HG03108 (cell line): ENCODE data around the gene AGXT2.

Experiments
- ATAC-seq: cut with Tn5 transposase; IDR thresholded peaks from one replicate; pipeline ENCODE4 v1.9.1; 2021; ENCODE audit warnings: moderate library complexity; ENCODE audit not compliant: unreplicated experiment

Gene AGXT2, protein sequence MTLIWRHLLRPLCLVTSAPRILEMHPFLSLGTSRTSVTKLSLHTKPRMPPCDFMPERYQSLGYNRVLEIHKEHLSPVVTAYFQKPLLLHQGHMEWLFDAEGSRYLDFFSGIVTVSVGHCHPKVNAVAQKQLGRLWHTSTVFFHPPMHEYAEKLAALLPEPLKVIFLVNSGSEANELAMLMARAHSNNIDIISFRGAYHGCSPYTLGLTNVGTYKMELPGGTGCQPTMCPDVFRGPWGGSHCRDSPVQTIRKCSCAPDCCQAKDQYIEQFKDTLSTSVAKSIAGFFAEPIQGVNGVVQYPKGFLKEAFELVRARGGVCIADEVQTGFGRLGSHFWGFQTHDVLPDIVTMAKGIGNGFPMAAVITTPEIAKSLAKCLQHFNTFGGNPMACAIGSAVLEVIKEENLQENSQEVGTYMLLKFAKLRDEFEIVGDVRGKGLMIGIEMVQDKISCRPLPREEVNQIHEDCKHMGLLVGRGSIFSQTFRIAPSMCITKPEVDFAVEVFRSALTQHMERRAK

DNA sequence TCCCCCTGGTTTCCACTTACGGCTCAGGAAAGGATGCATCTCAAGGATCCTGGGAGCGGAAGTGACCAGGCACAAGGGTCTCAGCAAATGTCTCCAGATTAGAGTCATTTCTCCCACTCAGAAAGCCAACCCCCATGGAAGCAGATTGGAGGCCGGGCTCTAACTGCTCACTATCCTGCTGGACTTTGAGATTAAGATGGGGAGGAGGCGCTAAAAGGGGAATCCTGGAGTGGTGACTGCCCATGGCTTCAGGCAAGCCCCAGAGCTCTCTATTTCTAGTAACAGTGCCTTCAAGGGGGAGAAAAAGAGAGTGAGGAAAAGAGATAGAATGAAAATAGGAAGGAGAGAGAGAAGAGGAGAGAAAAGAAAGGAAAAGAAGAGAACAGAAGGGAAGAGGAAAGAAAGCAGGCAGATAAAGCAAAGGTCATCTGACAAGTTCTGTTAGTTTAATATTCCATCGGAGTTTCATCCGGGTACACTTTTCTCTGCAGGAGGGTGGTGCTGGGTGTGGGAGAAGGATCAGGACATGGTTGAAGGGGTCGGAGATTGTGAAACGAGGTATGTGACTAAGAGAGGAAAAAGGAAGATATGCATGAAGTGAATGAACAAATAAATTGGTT is at the start of gene AGXT2:
Gene AGXT2 (minus strand): TSS at position 165 of the 620 bp plus-strand sequence. CDS start 57 bp downstream, at position 108.
- no peak for ATAC-seq

DNA sequence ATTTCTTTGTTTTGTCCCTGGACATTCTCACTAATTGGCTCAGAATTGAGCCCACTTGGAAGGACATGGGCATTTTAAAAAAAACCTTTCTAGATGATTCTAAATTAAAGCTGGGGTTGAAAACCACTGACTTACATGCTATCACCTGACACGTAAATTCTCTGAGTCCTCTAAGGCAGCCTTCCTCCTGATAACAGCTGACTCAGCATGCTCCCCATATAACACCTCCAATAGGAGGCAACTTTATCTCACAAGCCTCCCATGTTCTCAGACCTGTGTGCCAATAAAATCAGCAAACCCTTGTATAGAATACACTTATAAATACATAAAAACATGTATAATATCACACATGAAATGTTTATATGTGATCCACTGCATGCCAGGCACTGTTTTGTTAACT is 49.2 kb upstream of the AGXT2 start:
- ATAC-seq: no peak

DNA sequence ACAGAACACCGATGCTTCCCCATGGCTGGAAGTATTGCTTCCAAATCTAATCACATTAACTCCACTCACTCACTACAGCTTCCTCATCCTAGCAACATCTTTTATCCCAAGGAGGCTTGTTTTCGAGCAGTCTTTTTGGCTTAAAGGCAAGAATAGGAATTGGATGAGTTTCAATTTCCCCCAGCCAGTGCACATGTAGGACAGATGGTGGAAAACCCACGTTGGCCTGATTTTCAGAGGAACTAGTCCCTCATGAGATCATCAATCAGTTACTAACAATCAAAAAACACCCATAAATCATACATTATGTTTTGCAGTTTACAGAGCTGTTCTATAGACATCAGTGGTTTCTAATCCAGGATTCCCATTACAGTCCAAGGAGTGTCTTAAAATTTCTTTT is 48.5 kb upstream of the AGXT2 start:
- ATAC-seq: no peak

DNA sequence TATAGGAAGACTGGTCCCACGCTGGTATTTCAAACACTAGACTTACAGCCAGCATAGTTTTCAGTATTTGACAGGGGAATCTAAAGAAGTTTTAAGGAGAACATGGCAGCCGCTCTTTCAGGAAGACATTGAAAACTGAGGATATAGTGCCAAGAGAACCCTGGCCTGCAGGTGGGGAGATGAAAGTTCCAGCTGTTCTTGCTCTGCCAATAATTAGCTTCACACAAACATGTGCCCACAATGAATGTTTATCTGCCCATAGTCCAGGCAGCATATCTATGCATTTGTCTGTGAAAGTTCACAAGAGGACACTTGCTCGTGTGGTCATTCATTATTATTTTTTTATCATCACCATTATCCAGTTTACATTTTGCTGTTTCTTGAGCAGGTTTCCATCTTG is 47.6 kb upstream of the AGXT2 start:
- ATAC-seq: no peak

DNA sequence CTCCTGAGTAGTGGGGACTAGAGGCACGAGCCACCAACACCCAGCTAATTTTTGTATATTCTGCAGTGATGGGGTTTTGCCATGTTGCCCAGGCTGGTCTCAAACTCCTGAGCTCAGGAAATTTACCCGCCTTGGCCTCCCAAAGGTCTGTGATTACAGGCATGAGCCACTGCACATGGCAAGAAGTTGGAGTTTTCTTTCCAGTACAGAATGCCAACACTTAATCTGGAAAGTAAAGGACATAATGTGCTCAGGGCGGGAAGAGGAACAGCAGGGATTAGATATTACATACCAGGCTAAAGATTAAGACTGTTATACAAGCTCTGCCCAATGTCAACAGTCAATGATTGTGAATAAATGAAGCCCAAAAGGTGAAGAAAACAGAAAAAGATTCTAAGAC is 47.2 kb upstream of the AGXT2 start:
- no peak for ATAC-seq

DNA sequence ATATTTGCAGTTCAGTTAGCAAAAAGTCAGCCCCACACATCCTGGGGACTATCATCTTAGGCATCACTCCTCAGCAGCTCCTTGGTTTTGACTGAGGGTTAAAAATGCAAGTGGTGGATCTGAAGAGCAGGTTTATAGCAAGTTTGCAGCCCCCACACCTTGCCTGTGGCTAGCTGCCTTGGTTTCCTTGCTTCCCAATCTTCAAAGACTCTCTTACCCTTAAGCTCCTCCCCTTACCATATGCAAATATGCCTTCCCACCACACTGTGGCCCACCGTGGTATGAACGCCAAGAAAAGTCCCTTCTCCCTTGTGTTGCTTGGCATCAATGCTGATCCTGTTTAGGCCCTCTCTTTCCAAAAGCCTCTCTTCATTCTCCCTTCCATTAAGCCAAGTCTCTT is 45.0 kb upstream of the AGXT2 start:
- no peak for ATAC-seq

DNA sequence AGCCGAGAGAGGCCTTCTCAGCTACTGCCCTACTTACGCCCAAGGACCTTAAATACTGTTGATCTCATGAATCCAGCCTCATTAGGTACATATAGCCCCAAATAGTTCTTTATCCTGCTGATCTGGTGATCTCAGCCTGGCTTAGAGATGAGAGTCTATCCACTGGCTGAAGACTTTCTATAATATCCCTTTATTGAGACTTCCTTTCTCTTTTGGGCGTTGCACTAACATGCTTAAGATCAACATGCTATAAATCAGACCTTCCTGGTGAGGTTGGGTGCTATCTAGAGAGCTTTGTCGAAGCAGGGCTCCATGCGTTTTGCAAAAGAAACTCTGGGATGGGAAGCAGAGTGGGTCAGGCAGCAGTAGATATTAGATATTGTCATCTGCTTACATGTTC is 44.0 kb upstream of the AGXT2 start:
- ATAC-seq: no peak

DNA sequence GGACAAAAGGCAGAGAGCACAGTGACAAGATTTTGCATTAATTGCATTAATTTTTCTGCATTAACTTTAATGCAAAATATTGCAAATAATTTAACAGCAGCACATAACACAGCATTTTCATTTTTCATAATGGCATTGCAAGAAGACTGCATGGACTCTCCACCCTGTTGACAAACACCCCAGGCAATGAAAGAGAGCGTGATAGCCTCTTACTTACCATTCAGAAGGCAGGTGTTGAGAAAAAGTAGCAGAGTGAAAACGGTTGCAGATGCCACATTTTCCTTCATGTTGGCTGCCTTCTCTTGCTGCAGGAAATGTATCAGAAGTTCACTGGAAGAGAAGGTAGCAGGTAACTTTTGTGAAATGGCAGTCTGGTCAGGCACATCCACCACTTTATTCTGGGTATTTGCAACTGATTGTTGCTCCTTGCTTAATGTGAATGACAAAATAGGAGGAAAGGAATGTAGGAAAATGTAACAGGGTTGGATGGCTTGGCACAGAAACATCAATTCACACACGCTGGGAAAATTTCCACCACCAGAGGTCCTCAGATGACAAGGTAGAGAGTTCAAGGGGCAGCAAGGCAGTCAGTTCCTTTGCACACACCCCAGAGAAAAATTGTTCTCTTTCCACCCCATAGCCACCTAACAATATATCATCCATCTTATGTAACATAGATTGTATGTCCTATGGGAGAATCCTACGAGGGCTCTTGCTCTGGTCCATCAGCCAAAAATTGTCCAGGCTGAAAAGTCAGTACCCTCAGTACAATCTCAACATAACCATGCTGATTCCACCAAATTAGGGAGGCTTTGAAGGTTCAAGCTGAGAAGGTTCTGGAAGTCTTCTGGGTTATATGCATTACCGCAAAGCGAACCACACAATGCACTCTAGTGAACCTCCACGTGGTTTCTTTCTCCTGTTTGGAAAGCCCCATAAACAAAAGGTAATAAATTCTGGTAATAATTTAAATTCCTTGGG is 41.9 kb upstream of the AGXT2 start:
- no peak for ATAC-seq

DNA sequence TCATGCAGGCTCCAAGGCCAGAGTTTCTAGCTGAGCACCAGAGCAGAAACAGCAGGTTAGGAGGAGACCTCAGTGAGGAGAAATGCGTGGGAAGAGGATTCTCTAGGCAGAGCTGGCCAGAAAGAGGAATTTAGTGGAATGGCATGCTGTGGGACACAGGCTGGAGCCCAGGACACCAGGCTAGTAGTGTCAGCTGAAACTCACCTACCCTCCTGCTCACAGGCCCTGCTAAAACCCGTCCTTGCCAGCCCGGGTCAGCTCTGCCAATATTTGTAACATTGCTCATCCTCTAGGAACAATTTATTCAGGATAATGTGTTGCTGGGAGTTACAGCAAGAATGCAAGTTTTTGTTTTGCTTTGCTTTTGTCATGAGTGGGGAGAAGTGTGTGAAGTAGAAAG is 40.2 kb upstream of the AGXT2 start:
- ATAC-seq: no peak

DNA sequence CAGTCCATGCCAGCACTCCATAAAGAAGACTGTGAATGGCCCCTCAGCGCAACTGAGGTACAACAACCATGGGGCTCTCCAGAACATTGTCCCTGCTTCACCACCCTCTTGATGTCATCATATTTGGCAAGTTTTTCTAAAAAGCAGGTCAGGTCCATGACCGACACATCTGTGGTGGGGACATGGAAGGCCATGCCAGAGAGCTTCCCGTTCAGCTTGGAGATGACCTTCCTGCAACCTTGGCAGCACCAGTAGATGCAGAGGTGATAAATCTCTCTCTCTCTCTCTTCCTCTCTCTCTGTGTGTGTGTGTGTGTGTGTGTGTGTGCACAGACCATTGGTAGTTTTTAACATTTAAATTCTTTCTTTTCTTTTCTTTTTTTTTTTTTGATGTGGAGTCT is 35.4 kb upstream of the AGXT2 start:
- no peak for ATAC-seq

DNA sequence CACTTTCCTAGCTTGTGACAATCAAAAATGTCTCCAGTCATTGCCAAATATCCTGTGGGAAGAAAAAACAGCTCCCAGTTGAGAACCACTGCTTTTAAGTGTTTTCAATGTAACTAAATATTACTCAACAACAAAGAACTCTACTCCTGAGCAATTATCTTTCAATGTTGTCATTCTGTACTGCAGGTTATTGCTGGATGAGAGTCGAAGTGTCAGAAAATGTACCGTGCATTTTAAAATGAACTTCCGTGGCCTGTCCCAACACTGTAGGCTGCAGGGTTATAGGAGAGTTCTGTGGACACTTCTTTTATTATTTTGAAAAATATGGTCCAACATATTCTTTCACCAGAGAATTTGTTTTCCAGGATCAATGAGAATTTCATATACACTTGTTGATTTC is 34.8 kb upstream of the AGXT2 start:
- no peak for ATAC-seq

DNA sequence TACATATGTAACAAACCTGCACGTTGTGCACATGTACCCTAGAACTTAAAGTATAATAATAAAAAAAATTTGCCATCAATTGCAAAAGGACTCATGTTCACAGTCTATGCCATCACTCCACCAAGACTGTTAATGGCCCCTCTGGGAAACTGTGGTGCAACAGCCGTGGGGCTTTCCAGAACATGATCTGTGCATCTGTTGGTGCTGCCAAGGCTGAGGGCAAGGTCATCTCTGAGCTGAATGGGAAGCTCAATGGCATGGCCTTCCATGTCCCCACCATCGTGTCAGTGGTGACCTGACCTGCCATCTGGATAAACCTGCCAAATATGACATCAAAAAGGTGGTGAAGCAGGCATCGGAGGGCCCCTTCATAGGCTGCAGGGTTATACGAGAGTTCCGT is 33.4 kb upstream of the AGXT2 start:
- ATAC-seq: no peak

DNA sequence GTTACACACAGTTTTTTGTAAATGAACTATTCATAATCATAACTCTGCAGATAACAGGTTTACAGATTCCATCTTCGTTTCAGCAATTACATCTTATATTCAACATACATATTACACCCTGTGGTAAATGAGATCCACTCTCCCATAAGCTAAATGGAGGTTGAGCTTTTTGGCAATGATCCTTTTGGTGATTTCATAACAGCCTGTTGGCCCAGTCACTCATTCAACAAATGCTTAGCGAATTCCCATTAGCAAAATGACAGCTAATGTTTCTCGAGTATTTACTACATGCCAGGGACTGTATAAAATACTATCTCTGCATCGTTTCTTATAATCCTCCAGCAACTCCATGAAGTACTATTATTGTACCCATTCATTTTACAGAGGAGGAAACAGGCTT is 25.4 kb upstream of the AGXT2 start:
- no peak for ATAC-seq

DNA sequence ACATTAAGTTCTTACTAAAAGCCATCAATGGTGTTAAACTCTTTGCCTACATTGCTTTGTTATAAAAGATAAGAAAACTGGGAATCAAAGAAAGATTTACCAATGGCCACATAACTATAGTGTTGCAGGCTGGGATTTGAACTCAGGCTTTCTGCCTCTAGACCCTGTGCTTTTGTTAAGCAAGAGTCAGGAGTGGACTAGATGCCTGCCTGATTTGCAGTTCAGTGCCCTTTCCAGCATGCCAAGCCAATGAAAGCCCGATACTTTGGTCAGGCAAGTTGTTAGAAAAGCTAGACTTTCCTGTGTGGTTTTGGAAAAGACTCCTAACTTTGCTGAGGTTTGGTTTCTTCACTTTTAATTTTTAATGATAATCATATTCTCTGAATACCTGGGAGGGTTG is 21.4 kb upstream of the AGXT2 start:
- no peak for ATAC-seq

DNA sequence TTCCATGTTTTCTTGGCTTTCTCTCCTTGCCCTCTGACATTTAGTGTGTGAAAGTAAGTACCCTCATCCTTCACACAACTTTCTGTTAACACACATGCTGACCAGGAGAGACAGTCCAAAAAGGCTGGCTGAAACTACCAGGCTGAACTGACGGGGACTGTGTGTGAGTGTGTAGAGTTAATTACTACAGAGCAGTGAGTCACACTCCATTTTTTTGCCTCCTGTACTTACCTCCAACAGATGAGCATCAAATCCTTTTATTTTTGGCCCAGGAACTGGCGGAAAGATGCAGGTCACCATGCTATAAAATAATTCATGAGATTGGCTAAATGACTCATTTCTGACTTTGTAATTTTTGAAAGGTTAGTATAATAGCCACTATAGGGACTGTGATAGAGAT is 20.2 kb upstream of the AGXT2 start:
- ATAC-seq: no peak

DNA sequence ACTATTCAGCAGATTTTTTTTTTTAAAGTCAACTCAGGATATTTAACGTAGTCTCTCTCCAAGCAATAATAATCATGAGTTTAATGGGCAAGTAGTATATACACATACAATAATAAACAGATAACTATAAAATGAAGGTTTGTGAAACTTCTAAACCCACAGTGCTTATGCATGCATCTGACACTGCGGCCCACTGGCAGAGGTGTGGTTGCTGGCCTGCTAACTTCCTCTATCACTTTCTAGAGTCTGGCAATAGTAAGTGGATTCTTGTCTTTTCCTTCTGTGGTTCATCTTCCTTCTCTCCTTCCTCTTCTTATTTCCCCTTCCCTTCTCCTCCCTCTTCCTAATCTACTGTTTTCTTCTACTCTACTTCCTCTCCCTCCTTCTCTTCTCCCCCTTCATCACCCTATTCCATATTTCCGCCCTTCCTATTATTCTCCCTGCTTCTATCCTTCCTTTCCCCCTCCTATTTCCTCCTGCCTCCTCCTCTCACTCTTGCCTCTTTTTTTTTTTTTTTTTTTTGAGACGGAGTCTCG is 18.6 kb upstream of the AGXT2 start:
- ATAC-seq: peak; percentile 80

DNA sequence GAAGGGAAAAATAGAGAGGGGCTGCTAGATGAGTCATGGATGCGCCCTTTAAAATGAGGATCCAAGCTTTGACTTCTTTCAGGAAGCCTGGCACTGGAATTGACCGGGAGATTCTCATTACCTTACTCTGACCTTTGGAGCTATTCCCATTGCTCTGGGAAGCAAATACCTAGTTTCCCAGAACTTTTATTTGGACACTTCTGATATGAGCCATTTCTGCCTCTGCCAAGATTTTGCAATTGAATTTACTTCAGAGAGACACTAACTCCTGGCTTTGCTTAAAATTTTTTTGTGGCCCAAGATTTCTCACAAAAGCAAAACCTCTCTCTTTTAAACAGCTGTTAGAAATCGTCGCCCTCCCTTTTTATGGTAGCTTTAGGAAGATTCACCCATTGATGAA is 15.7 kb upstream of the AGXT2 start:
- no peak for ATAC-seq

DNA sequence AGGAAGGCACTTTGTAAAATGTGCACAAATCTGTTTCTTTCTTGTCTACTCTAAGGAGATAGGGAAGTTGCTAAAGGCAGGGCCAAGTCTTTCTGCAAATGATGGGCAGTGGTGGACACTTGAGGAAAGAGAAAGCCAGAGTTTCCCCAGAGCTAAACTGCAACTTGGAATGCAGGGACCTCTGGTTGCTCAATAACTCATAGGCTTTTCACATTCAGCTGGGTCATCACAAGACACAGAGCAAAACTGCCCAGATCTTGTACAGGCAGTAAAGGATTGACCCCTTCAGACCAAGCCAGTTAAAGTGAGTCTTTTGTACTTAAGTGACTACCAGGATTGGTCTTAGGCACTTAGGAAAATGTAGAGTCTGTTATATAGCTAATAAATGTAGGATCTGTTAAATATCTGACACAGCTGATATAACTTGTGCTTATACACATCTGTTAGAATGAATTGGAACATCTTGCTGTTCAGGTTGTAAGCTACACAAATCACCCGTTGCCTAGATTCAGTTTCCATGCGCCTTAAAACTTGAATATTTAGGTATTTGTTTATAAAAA is 13.5 kb upstream of the AGXT2 start:
- no peak for ATAC-seq

DNA sequence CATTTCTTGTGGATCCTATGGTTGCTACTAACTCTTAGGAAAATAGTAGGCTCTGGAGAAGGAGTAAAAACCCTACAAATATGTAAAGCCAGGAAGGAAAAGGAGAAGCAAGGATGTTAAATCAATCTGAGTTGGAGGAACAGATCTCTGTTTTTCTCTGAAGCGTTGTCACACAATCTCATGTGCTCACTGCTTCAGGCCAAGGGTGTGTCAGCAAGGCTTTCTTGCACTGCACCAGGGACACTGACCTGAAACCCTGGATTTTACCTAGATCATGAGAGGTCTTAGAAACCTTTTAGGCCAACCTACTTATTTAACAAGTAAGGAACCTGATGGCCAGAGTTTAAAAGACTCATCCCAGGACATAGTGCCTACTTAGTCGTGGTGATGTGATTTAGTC is 12.5 kb upstream of the AGXT2 start:
- no peak for ATAC-seq

DNA sequence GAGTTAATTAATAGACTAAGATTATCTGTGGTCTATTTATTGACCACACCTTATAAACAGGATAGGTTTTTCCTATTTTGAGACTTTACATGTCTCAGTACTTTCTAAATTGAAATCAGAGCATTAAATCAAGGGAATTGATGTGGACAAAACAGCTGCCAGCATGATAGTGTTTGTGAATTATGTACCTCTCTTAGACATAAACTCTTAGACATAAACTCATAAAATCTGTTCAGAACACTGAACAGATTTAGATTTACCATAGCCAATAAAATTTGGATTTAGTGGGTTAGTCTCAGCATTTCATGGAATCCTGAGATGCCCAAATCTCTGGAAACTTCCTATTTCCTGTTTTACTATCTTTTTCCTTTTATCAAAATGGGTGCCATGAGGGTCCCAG is 11.5 kb upstream of the AGXT2 start:
- ATAC-seq: no peak

DNA sequence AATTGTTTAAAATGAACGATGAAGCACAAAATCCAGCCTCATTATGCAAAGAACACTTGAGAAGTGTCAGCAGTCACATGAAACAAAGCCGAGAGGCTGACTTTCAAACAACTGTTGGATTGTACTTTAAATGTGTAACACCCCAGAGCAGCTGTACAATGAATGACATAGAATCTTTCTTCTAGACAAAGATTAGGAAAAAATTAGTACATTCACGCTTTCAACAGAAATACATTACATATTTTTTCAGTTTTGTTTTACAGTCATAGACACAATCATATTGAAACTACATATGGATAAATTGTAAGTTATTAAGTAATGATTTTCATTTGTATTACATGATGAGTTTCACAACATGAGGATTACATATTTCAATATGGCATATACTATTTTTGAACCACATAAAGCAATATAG is 10.6 kb upstream of the AGXT2 start:
- peak; percentile 88 for ATAC-seq
